ENCODE data around the gene C22orf31. TPM values are rescaled to one million over a fixed set of nuclear protein-coding genes. Genes with fewer than 3 reads are reported as not detected.

C22orf31 gene
- total RNA-seq, 1 experiment from 2014 or later = not detected

DNA sequence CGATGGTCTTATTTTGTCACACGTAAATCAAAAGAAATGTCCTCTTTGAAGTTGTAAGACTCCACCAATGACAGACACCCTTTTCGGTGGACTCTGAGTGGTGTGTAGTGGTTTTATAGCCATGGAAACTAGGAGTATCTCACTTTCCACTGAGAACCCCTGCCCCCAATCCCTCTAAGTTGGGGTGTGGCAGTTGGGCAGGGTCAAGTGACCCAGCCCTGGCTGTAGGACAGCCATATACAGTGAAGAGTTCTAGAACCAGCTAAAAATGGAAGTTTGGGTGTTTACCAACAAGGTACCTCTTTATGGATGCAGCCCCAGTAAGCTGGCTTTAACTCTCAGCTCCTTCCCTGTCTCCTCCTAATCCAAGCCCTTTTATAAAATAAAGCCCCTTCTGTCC lies 5.2 kb downstream of the C22orf31 start:
- Histone ChIP-seq H3K14ac (ENCODE audit: insufficient read depth, low read length) (no peak overlapping the region), H3K56ac (ENCODE audit: insufficient read length, low read depth, low read length) (no peak overlapping the region), H3K4me2 (ENCODE audit: insufficient read depth, insufficient read length, low read length) (no peak overlapping the region), H2AK5ac (ENCODE audit: insufficient read length, low read length) (no peak overlapping the region), H3K79me1 (ENCODE audit: insufficient read depth, low read depth, low read length, poor library complexity, severe bottlenecking) (no peaks in the 10 kb centered on the region), H3K18ac (ENCODE audit: insufficient read length, low read depth, low read length) (no peak overlapping the region), H2BK120ac (ENCODE audit: low read depth, low read length, poor library complexity, severe bottlenecking) (no peak overlapping the region), H3K27ac (ENCODE audit: insufficient read length, low read depth, low read length) (no peak overlapping the region), H3K23me2 (ENCODE audit: insufficient read length, low read depth, low read length, poor library complexity, severe bottlenecking) (no peaks in the 10 kb centered on the region), H3K79me2 (ENCODE audit: insufficient read depth, low read length) (no peaks in the 10 kb centered on the region), H3T11ph (ENCODE audit: low read length) (no peak overlapping the region), H3K9ac (ENCODE audit: extremely low read depth, insufficient read length, low read length) (no peak overlapping the region), H3K4ac (ENCODE audit: low read depth, low read length) (no peak overlapping the region), H4K20me1 (ENCODE audit: control insufficient read depth, insufficient read depth, insufficient read length) (no peaks in the 10 kb centered on the region), H3K23ac (ENCODE audit: insufficient read length, low read depth, low read length) (no peak overlapping the region), H3K4me1 (ENCODE audit: insufficient read depth, low read length) (no peaks in the 10 kb centered on the region; the same call in 1 of the 2 replicates), H4K5ac (ENCODE audit: insufficient read length, low read depth, low read length) (no peak overlapping the region), H2BK12ac (ENCODE audit: insufficient read length, low read depth, low read length) (no peak overlapping the region), H2BK15ac (ENCODE audit: low read depth, low read length) (no peak overlapping the region), H2AFZ (ENCODE audit: low read length) (no peak overlapping the region), H3K9me3 (ENCODE audit: control insufficient read depth, low read depth, low read length) (no peaks in the 10 kb centered on the region), H4K8ac (replicated peaks; ENCODE audit: insufficient read length, low read depth, low read length) (no peak overlapping the region), H2BK20ac (ENCODE audit: low read depth, low read length, poor library complexity, severe bottlenecking) (no peak overlapping the region), H4K91ac (ENCODE audit: insufficient read length, low read depth, low read length) (no peak overlapping the region), H2BK5ac (ENCODE audit: insufficient read length, low read length) (no peak overlapping the region), H3K27me3 (ENCODE audit: insufficient read depth, low read length) (no peaks in the 10 kb centered on the region)
- TF ChIP-seq, protein P1, sequence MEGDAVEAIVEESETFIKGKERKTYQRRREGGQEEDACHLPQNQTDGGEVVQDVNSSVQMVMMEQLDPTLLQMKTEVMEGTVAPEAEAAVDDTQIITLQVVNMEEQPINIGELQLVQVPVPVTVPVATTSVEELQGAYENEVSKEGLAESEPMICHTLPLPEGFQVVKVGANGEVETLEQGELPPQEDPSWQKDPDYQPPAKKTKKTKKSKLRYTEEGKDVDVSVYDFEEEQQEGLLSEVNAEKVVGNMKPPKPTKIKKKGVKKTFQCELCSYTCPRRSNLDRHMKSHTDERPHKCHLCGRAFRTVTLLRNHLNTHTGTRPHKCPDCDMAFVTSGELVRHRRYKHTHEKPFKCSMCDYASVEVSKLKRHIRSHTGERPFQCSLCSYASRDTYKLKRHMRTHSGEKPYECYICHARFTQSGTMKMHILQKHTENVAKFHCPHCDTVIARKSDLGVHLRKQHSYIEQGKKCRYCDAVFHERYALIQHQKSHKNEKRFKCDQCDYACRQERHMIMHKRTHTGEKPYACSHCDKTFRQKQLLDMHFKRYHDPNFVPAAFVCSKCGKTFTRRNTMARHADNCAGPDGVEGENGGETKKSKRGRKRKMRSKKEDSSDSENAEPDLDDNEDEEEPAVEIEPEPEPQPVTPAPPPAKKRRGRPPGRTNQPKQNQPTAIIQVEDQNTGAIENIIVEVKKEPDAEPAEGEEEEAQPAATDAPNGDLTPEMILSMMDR (conservative IDR thresholded peaks at IDR 0.05) = no peak
- no peak overlapping the region for H3K4me3 Mint-ChIP-seq
- DNase-seq = no peak
- no peaks in the 10 kb centered on the region; a peak in 1 of 5 replicates for H3K9me3 Mint-ChIP-seq
- H3K27me3 Mint-ChIP-seq (ENCODE audit: low read depth) = peaks cover 3% of the 10 kb centered on the region
- H3K27ac Mint-ChIP-seq = no peak overlapping the region
- H3K4me1 Mint-ChIP-seq = peaks cover 42 to 48% of the 10 kb centered on the region in 2 experiments
- WGBS (ENCODE audit: extremely low coverage, insufficient read length, low lambda C conversion rate) = no CpG with 5 or more reads among the region's 3 CpGs
- peaks cover 2 to 11% (median 6%) of the 10 kb centered on the region in 3 experiments; a peak in 4 of 7 replicates for H3K36me3 Mint-ChIP-seq (ENCODE audit: insufficient read depth in 1 of 3, low read depth in 3 of 3)

All from H9 (cell line).